ENCODE data around the gene ARMCX4.

Gene ARMCX4

GRCh38 chrX:101450961-101451360 lies 34.3 kb upstream of the ARMCX4 start:
- no peak for DNase-seq
- Histone ChIP-seq H3K9ac (ENCODE audit: low read length) (no peak overlapping the region), H2BK12ac (ENCODE audit: low read length) (no peak overlapping the region), H3K4me3 (ENCODE audit: low read depth, low read length) (no peak overlapping the region), H3K4ac (ENCODE audit: low read depth, low read length) (no peak overlapping the region), H4K91ac (ENCODE audit: low read depth, low read length) (no peak overlapping the region), H4K12ac (ENCODE audit: low read depth, low read length) (no peak overlapping the region), H3K9me3 (ENCODE audit: insufficient read depth, low read depth, low read length) (no peaks in the 10 kb centered on the region), H2AK5ac (ENCODE audit: low read length) (no peak overlapping the region), H2AFZ (ENCODE audit: insufficient read depth, low read length, poor library complexity) (no peak overlapping the region), H3K14ac (ENCODE audit: low read length) (no peak overlapping the region), H2BK5ac (ENCODE audit: low read depth, low read length, poor library complexity) (peak overlapping the region; percentile 21), H3K27me3 (ENCODE audit: insufficient read depth, low read length) (no peaks in the 10 kb centered on the region), H3K36me3 (ENCODE audit: control insufficient read depth in 1 of 2, insufficient read depth in 2 of 2, low read length in 2 of 2) (no peaks in the 10 kb centered on the region), H3K4me2 (ENCODE audit: low read length) (no peak overlapping the region), H2BK120ac (ENCODE audit: insufficient read depth, low read length, poor library complexity) (no peak overlapping the region), H3K18ac (ENCODE audit: low read length) (no peak overlapping the region), H3K79me2 (ENCODE audit: control insufficient read depth, insufficient read depth, low read length, poor library complexity) (no peaks in the 10 kb centered on the region), H3K27ac (ENCODE audit: low read depth, low read length) (no peak overlapping the region), H3K23ac (ENCODE audit: low read length) (no peak overlapping the region), H3K4me1 (ENCODE audit: control insufficient read depth in 1 of 2, insufficient read depth in 2 of 2, low read length in 2 of 2) (peaks cover 0 to 5% of the 10 kb centered on the region in 2 experiments), H4K8ac (ENCODE audit: low read depth, low read length) (no peak overlapping the region), H3K79me1 (ENCODE audit: low read length) (no peaks in the 10 kb centered on the region)
- no CpG with 5 or more reads among the region's 2 CpGs for WGBS (ENCODE audit: extremely low coverage, insufficient coverage, insufficient read length)

GRCh38 chrX:101452056-101452455 lies 33.2 kb upstream of the ARMCX4 start:
- H3K9ac ChIP-seq (ENCODE audit: low read length): no peak overlapping the region

GRCh38 chrX:101460669-101461068 lies 24.6 kb upstream of the ARMCX4 start:
- H2AK5ac ChIP-seq (ENCODE audit: low read length): no peak overlapping the region
- no peak overlapping the region for H2BK5ac ChIP-seq (ENCODE audit: low read depth, low read length, poor library complexity)
- WGBS (ENCODE audit: extremely low coverage, insufficient coverage, insufficient read length): no CpG with 5 or more reads among the region's 1 CpG
- H3K79me1 ChIP-seq (ENCODE audit: low read length): no peaks in the 10 kb centered on the region
- H2AFZ ChIP-seq (ENCODE audit: insufficient read depth, low read length, poor library complexity): no peak overlapping the region
- H3K4me3 ChIP-seq (ENCODE audit: low read depth, low read length): no peak overlapping the region
- no peak overlapping the region for H4K12ac ChIP-seq (ENCODE audit: low read depth, low read length)
- H3K4ac ChIP-seq (ENCODE audit: low read depth, low read length): no peak overlapping the region
- H3K23ac ChIP-seq (ENCODE audit: low read length): no peak overlapping the region
- H3K79me2 ChIP-seq (ENCODE audit: control insufficient read depth, insufficient read depth, low read length, poor library complexity): no peaks in the 10 kb centered on the region
- no peak overlapping the region for H2BK12ac ChIP-seq (ENCODE audit: low read length)
- no peak for DNase-seq
- H3K4me2 ChIP-seq (ENCODE audit: low read length): no peak overlapping the region
- H3K9ac ChIP-seq (ENCODE audit: low read length): no peak overlapping the region
- H4K8ac ChIP-seq (ENCODE audit: low read depth, low read length): no peak overlapping the region
- H3K18ac ChIP-seq (ENCODE audit: low read length): no peak overlapping the region
- no peaks in the 10 kb centered on the region for H3K9me3 ChIP-seq (ENCODE audit: insufficient read depth, low read depth, low read length)
- H4K91ac ChIP-seq (ENCODE audit: low read depth, low read length): no peak overlapping the region
- H3K27ac ChIP-seq (ENCODE audit: low read depth, low read length): no peak overlapping the region
- no peaks in the 10 kb centered on the region for H3K27me3 ChIP-seq (ENCODE audit: insufficient read depth, low read length)
- H3K36me3 ChIP-seq (ENCODE audit: control insufficient read depth in 1 of 2, insufficient read depth in 2 of 2, low read length in 2 of 2): peaks cover 0 to 1% of the 10 kb centered on the region in 2 experiments
- H3K4me1 ChIP-seq (ENCODE audit: control insufficient read depth in 1 of 2, insufficient read depth in 2 of 2, low read length in 2 of 2): no peaks in the 10 kb centered on the region
- no peak overlapping the region for H2BK120ac ChIP-seq (ENCODE audit: insufficient read depth, low read length, poor library complexity)
- no peak overlapping the region for H3K14ac ChIP-seq (ENCODE audit: low read length)

More at GRCh38 chrX:101452056-101452455, 33.2 kb upstream of the ARMCX4 start:
- Histone ChIP-seq H2AFZ (ENCODE audit: insufficient read depth, low read length, poor library complexity) (no peak overlapping the region), H3K9me3 (ENCODE audit: insufficient read depth, low read depth, low read length) (no peaks in the 10 kb centered on the region), H3K27me3 (ENCODE audit: insufficient read depth, low read length) (no peaks in the 10 kb centered on the region), H3K79me1 (ENCODE audit: low read length) (no peaks in the 10 kb centered on the region), H3K18ac (ENCODE audit: low read length) (no peak overlapping the region), H2BK5ac (ENCODE audit: low read depth, low read length, poor library complexity) (no peak overlapping the region), H3K14ac (ENCODE audit: low read length) (no peak overlapping the region), H3K4ac (ENCODE audit: low read depth, low read length) (no peak overlapping the region), H3K27ac (ENCODE audit: low read depth, low read length) (no peak overlapping the region), H3K36me3 (ENCODE audit: control insufficient read depth in 1 of 2, insufficient read depth in 2 of 2, low read length in 2 of 2) (no peaks in the 10 kb centered on the region), H2BK12ac (ENCODE audit: low read length) (no peak overlapping the region), H3K4me1 (ENCODE audit: control insufficient read depth in 1 of 2, insufficient read depth in 2 of 2, low read length in 2 of 2) (peaks cover 0 to 5% of the 10 kb centered on the region in 2 experiments), H4K91ac (ENCODE audit: low read depth, low read length) (no peak overlapping the region), H3K4me2 (ENCODE audit: low read length) (no peak overlapping the region), H2BK120ac (ENCODE audit: insufficient read depth, low read length, poor library complexity) (no peak overlapping the region), H2AK5ac (ENCODE audit: low read length) (no peak overlapping the region), H3K4me3 (ENCODE audit: low read depth, low read length) (no peak overlapping the region), H3K79me2 (ENCODE audit: control insufficient read depth, insufficient read depth, low read length, poor library complexity) (no peaks in the 10 kb centered on the region), H4K12ac (ENCODE audit: low read depth, low read length) (no peak overlapping the region), H4K8ac (ENCODE audit: low read depth, low read length) (no peak overlapping the region), H3K23ac (ENCODE audit: low read length) (no peak overlapping the region)
- DNase-seq: peak; percentile 1 to 39
- WGBS (ENCODE audit: extremely low coverage, insufficient coverage, insufficient read length): no CpG with 5 or more reads among the region's 3 CpGs

- peak in 1 of 2 donors; percentile 27 for DNase-seq
- Histone ChIP-seq H3K23ac (ENCODE audit: low read length) (no peak overlapping the region), H3K36me3 (ENCODE audit: control insufficient read depth in 1 of 2, insufficient read depth in 2 of 2, low read length in 2 of 2) (peaks cover 0 to 1% of the 10 kb centered on the region in 2 experiments), H3K14ac (ENCODE audit: low read length) (no peak overlapping the region), H3K9ac (ENCODE audit: low read length) (no peak overlapping the region), H3K79me1 (ENCODE audit: low read length) (no peaks in the 10 kb centered on the region), H3K27ac (ENCODE audit: low read depth, low read length) (no peak overlapping the region), H3K4me1 (ENCODE audit: control insufficient read depth in 1 of 2, insufficient read depth in 2 of 2, low read length in 2 of 2) (no peaks in the 10 kb centered on the region), H4K91ac (ENCODE audit: low read depth, low read length) (no peak overlapping the region), H3K27me3 (ENCODE audit: insufficient read depth, low read length) (no peaks in the 10 kb centered on the region), H2BK12ac (ENCODE audit: low read length) (no peak overlapping the region), H3K4me3 (ENCODE audit: low read depth, low read length) (no peak overlapping the region), H3K4ac (ENCODE audit: low read depth, low read length) (no peak overlapping the region), H4K8ac (ENCODE audit: low read depth, low read length) (no peak overlapping the region), H4K12ac (ENCODE audit: low read depth, low read length) (no peak overlapping the region), H3K18ac (ENCODE audit: low read length) (no peak overlapping the region), H2BK5ac (ENCODE audit: low read depth, low read length, poor library complexity) (no peak overlapping the region), H3K9me3 (ENCODE audit: insufficient read depth, low read depth, low read length) (no peaks in the 10 kb centered on the region), H2AFZ (ENCODE audit: insufficient read depth, low read length, poor library complexity) (no peak overlapping the region), H2BK120ac (ENCODE audit: insufficient read depth, low read length, poor library complexity) (no peak overlapping the region), H2AK5ac (ENCODE audit: low read length) (no peak overlapping the region), H3K4me2 (ENCODE audit: low read length) (no peak overlapping the region), H3K79me2 (ENCODE audit: control insufficient read depth, insufficient read depth, low read length, poor library complexity) (no peaks in the 10 kb centered on the region)
- no CpG with 5 or more reads among the region's 3 CpGs for whole genome bisulfite sequencing (ENCODE audit: extremely low coverage, insufficient coverage, insufficient read length)
These were observed 22.4 kb upstream of the ARMCX4 start for GRCh38 chrX:101462892-101463291.
